GM12892 (cell line): ENCODE results near the gene TIPIN.
"Not testable (repeated sequence)": the region's sequence is repeated elsewhere in the genome, so short reads cannot be mapped to it uniquely, and the experiment has no call there.

Source experiments
- DNase-seq: peaks from one replicate; pipeline ENCODE4 v3.0.0; 2011; ENCODE audit not compliant: insufficient read length
- FAIRE-seq: peaks from 2 replicates; lab custom pipeline; 2011; peaks lifted over from hg19 to GRCh38; lab: Jason Lieb, UNC
- POLR2A ChIP-seq: IDR thresholded peaks from 2 replicates; pipeline ENCODE4 v1.6.1; 2011; ENCODE audit warnings: low read depth, low read length, control low read depth
- POLR2AphosphoS5 ChIP-seq: IDR thresholded peaks from 2 replicates; pipeline ENCODE4 v1.6.1; 2011; ENCODE audit warnings: low read depth, low read length, control low read depth
- TAF1 ChIP-seq: IDR thresholded peaks from 2 replicates; pipeline ENCODE4 v1.6.1; 2011; ENCODE audit warnings: low read depth, mild to moderate bottlenecking, control low read depth, low read length, borderline replicate concordance

TIPIN gene

GRCh38 chr15:66323312-66323928 is 33.1 kb downstream of the TIPIN start:
- FAIRE-seq (no peak), DNase-seq (no peak)
- TF ChIP-seq POLR2AphosphoS5 (no peak), TAF1 (no peak), POLR2A (no peak)

- FAIRE-seq (no peak), DNase-seq (no peak)
- TF ChIP-seq POLR2A (no peak), POLR2AphosphoS5 (no peak), TAF1 (no peak)
Observed at GRCh38 chr15:66312144-66312543, 44.3 kb downstream of the TIPIN start.

GRCh38 chr15:66310786-66311185 is 45.7 kb downstream of the TIPIN start:
- DNase-seq (no peak), FAIRE-seq (no peak)
- no peak for TF ChIP-seq POLR2AphosphoS5
- TF ChIP-seq TAF1: no peak
- TF ChIP-seq POLR2A: no peak

- no peak for FAIRE-seq
- TF ChIP-seq TAF1 (no peak), POLR2A (no peak), POLR2AphosphoS5 (no peak)
- no peak for DNase-seq
Observed at GRCh38 chr15:66309828-66310227, 46.7 kb downstream of the TIPIN start.

GRCh38 chr15:66308531-66308930 is 48.0 kb downstream of the TIPIN start:
- TF ChIP-seq POLR2AphosphoS5 (no peak), POLR2A (no peak), TAF1 (no peak)
- DNase-seq (no peak), FAIRE-seq (no peak)

GRCh38 chr15:66306381-66306780 is 50.1 kb downstream of the TIPIN start:
- DNase-seq (no peak), FAIRE-seq (no peak)
- TF ChIP-seq TAF1 (no peak), POLR2A (no peak), POLR2AphosphoS5 (no peak)

GRCh38 chr15:66304425-66304824 is 52.1 kb downstream of the TIPIN start:
- DNase-seq, FAIRE-seq: not testable (repeated sequence)

GRCh38 chr15:66302489-66303278 is 53.8 kb downstream of the TIPIN start:
- DNase-seq (no peak), FAIRE-seq (no peak)
- TF ChIP-seq TAF1 (no peak), POLR2AphosphoS5 (no peak), POLR2A (no peak)

GRCh38 chr15:66298803-66299251 is 57.7 kb downstream of the TIPIN start:
- no peak for TF ChIP-seq POLR2A
- TF ChIP-seq POLR2AphosphoS5: no peak
- TF ChIP-seq TAF1: no peak
- FAIRE-seq: no peak
- DNase-seq: no peak

- TF ChIP-seq TAF1: no peak
- TF ChIP-seq POLR2A: no peak
- TF ChIP-seq POLR2AphosphoS5: no peak
- FAIRE-seq (no peak), DNase-seq (no peak)
Observed at GRCh38 chr15:66296186-66296585, 60.3 kb downstream of the TIPIN start.

GRCh38 chr15:66294932-66295235 is 61.6 kb downstream of the TIPIN start:
- no peak for DNase-seq
- TF ChIP-seq POLR2AphosphoS5 (no peak), POLR2A (no peak), TAF1 (no peak)
- no peak for FAIRE-seq
